PFSK-1 (cell line): ENCODE results near the gene PI4K2A.

Experiments used
- FOXP2 ChIP-seq: optimal IDR thresholded peaks from 2 replicates; pipeline ENCODE3; 2011; ENCODE audit warnings: borderline replicate concordance, control low read depth, inconsistent platforms; ENCODE audit not compliant: insufficient read depth; ENCODE audit errors: extremely low read length, extremely low read depth
- POLR2AphosphoS5 ChIP-seq: IDR thresholded peaks from 2 replicates; pipeline ENCODE4 v1.6.1; 2012; ENCODE audit warnings: low read depth, mild to moderate bottlenecking, control low read depth, low read length, moderate library complexity
- TAF1 ChIP-seq: IDR thresholded peaks from 2 replicates; pipeline ENCODE4 v1.6.1; 2012; ENCODE audit warnings: low read length, control low read depth, borderline replicate concordance; ENCODE audit not compliant: insufficient read depth

- TF ChIP-seq POLR2AphosphoS5: no peak
- TF ChIP-seq FOXP2: no peak
- no peak for TF ChIP-seq TAF1
Measured at GRCh38 chr10:97711640-97712572, 71.4 kb downstream of the PI4K2A start.
